KMS-11 (cell line): ENCODE data around the gene RBM38.

Source experiments
- H2AFZ ChIP-seq: fragments of 200-600 bp; sonication (generic); 2 replicates; pipeline ENCODE4 v1.6.1; 2016; ENCODE audit warnings: antibody characterized with exemption, mixed run types, low read depth
- H3K27ac ChIP-seq: fragments of 200-600 bp; sonication (generic); 2 replicates; pipeline ENCODE4 v1.6.1; 2016; ENCODE audit warnings: mild to moderate bottlenecking, mixed run types
- H3K27me3 ChIP-seq: fragments of 200-600 bp; sonication (generic); 2 replicates; pipeline ENCODE4 v1.6.1; 2017; ENCODE audit warnings: mild to moderate bottlenecking, low read depth, mixed run types, moderate library complexity; ENCODE audit not compliant: insufficient read depth
- H3K36me3 ChIP-seq: fragments of 200-600 bp; sonication (generic); 2 replicates; pipeline ENCODE4 v1.6.1; 2017; ENCODE audit warnings: mild to moderate bottlenecking, mixed run types; ENCODE audit not compliant: insufficient read depth
- H3K4me1 ChIP-seq: fragments of 200-600 bp; sonication (generic); 2 replicates; pipeline ENCODE4 v1.6.1; 2016; ENCODE audit warnings: mild to moderate bottlenecking, low read depth, mixed run types; ENCODE audit not compliant: poor library complexity, severe bottlenecking
- H3K4me2 ChIP-seq: fragments of 200-600 bp; sonication (generic); 2 replicates; pipeline ENCODE4 v1.7.0; 2016; ENCODE audit warnings: mild to moderate bottlenecking, mixed run types
- H3K4me3 ChIP-seq: fragments of 200-600 bp; sonication (generic); IDR thresholded peaks from 2 replicates; pipeline ENCODE4 v1.6.1; 2017; ENCODE audit warnings: low read depth, low read length, mixed read lengths; ENCODE audit not compliant: insufficient read depth
- H3K79me2 ChIP-seq: fragments of 200-600 bp; sonication (generic); 2 replicates; pipeline ENCODE4 v1.6.1; 2016; ENCODE audit warnings: low read depth, mixed run types; ENCODE audit not compliant: insufficient read depth
- H3K9ac ChIP-seq: fragments of 200-600 bp; sonication (generic); 2 replicates; pipeline ENCODE4 v1.6.1; 2016; ENCODE audit warnings: mild to moderate bottlenecking, mixed run types
- H4K20me1 ChIP-seq: fragments of 200-600 bp; sonication (generic); 2 replicates; pipeline ENCODE4 v1.6.1; 2016; ENCODE audit warnings: mild to moderate bottlenecking, mixed run types; ENCODE audit not compliant: insufficient read depth
- CTCF ChIP-seq: fragments of 200-600 bp; sonication (generic); conservative IDR thresholded peaks from 2 replicates; pipeline ENCODE4 v1.6.1; 2017; ENCODE audit warnings: low read depth, mild to moderate bottlenecking, antibody characterized with exemption, low read length, moderate library complexity, mixed read lengths

The RBM38 gene

GRCh38 chr20:57450419-57450818 lies 59.2 kb downstream of the RBM38 start:
- Histone ChIP-seq H3K79me2 (no peaks in the 10 kb centered on the region), H3K4me3 (no peak overlapping the region), H3K4me2 (no peak overlapping the region), H3K27ac (no peak overlapping the region), H3K36me3 (no peaks in the 10 kb centered on the region), H3K9ac (no peak overlapping the region), H4K20me1 (no peaks in the 10 kb centered on the region), H2AFZ (no peak overlapping the region), H3K4me1 (no peaks in the 10 kb centered on the region), H3K27me3 (no peaks in the 10 kb centered on the region; the same call in 1 of the 2 replicates)
- TF ChIP-seq CTCF, result no peak

- no peak overlapping the region for H3K9ac ChIP-seq
- no peaks in the 10 kb centered on the region for H3K36me3 ChIP-seq
- no peak overlapping the region for H3K4me2 ChIP-seq
- no peaks in the 10 kb centered on the region; the same call in 1 of the 2 replicates for H3K27me3 ChIP-seq
- no peak overlapping the region for H3K4me3 ChIP-seq
- no peaks in the 10 kb centered on the region for H3K4me1 ChIP-seq
- H4K20me1 ChIP-seq, result no peaks in the 10 kb centered on the region
- no peak overlapping the region for H2AFZ ChIP-seq
- TF ChIP-seq CTCF, result no peak
- no peak overlapping the region for H3K27ac ChIP-seq
- no peaks in the 10 kb centered on the region for H3K79me2 ChIP-seq
Observed at GRCh38 chr20:57450931-57451330, 59.7 kb downstream of the RBM38 start.

- Histone ChIP-seq H3K4me1 (no peaks in the 10 kb centered on the region), H3K9ac (no peak overlapping the region), H4K20me1 (no peaks in the 10 kb centered on the region), H3K79me2 (no peaks in the 10 kb centered on the region), H3K27ac (no peak overlapping the region), H3K4me2 (no peak overlapping the region), H3K36me3 (no peaks in the 10 kb centered on the region), H3K4me3 (no peak overlapping the region), H2AFZ (no peak overlapping the region), H3K27me3 (no peaks in the 10 kb centered on the region; the same call in 1 of the 2 replicates)
- TF ChIP-seq CTCF, result no peak
Observed at GRCh38 chr20:57451431-57451794, 60.2 kb downstream of the RBM38 start.

GRCh38 chr20:57451795-57452661 lies 60.8 kb downstream of the RBM38 start:
- Histone ChIP-seq H3K4me1 (no peaks in the 10 kb centered on the region), H3K36me3 (no peaks in the 10 kb centered on the region), H3K27ac (no peak overlapping the region), H3K4me2 (no peak overlapping the region), H4K20me1 (no peaks in the 10 kb centered on the region), H3K9ac (no peak overlapping the region), H3K27me3 (no peaks in the 10 kb centered on the region; the same call in 1 of the 2 replicates), H3K4me3 (no peak overlapping the region), H2AFZ (no peak overlapping the region), H3K79me2 (no peaks in the 10 kb centered on the region)
- no peak for TF ChIP-seq CTCF
